Measurements from ENCODE around the gene MYADML2. TPM values are rescaled to one million over a fixed set of nuclear protein-coding genes. Genes with fewer than 3 reads are reported as not detected.
A peak's percentile ranks its signal among the peaks of the same experiment; 100 is the strongest.

MYADML2 gene
- total RNA-seq, 1 donor from 2014 or later: not detected

- Mint-ChIP-seq H3K27me3 (ENCODE audit: low read depth) (peaks cover 58% of the 10 kb centered on the region), H3K4me3 (no peak within 1 kb of the TSS), H3K27ac (ENCODE audit: unreplicated experiment) (no peak within 1 kb of the TSS), H3K36me3 (ENCODE audit: low read depth) (no peaks in the 10 kb centered on the region), H3K4me1 (peaks cover 19% of the 10 kb centered on the region), H3K9me3 (no peaks in the 10 kb centered on the region)
- no peak for DNase-seq (ENCODE audit: low read depth, low spot score)
- TF ChIP-seq CTCF (conservative IDR thresholded peaks at IDR 0.05): peak; percentile 48
Observed at GRCh38 chr17:81961087-81961511, 14.1 kb upstream of the MYADML2 start, which contains the start of gene NOTUM. Gene NOTUM (minus strand): TSS chr17:81961187. CDS start chr17:81960909, 278 bp downstream.

- Mint-ChIP-seq H3K4me1 (peaks cover 17% of the 10 kb centered on the region), H3K27ac (ENCODE audit: unreplicated experiment) (no peak overlapping the region), H3K9me3 (no peaks in the 10 kb centered on the region), H3K36me3 (ENCODE audit: low read depth) (no peaks in the 10 kb centered on the region), H3K4me3 (no peak overlapping the region), H3K27me3 (ENCODE audit: low read depth) (peaks cover 54% of the 10 kb centered on the region)
- TF ChIP-seq CTCF (conservative IDR thresholded peaks at IDR 0.05): no peak
- no peak for DNase-seq (ENCODE audit: low read depth, low spot score)
Observed at GRCh38 chr17:81960130-81960958, 13.3 kb upstream of the MYADML2 start.

- no peaks in the 10 kb centered on the region for H3K36me3 Mint-ChIP-seq (ENCODE audit: low read depth)
- peak; percentile 68 for TF ChIP-seq CTCF (conservative IDR thresholded peaks at IDR 0.05)
- peaks cover 49% of the 10 kb centered on the region for H3K27me3 Mint-ChIP-seq (ENCODE audit: low read depth)
- H3K4me1 Mint-ChIP-seq: peaks cover 11% of the 10 kb centered on the region
- H3K4me3 Mint-ChIP-seq: no peak overlapping the region
- H3K9me3 Mint-ChIP-seq: no peaks in the 10 kb centered on the region
- H3K27ac Mint-ChIP-seq (ENCODE audit: unreplicated experiment): no peak overlapping the region
- peak; percentile 59 for DNase-seq (ENCODE audit: low read depth, low spot score)
Observed at GRCh38 chr17:81959362-81960129, 12.5 kb upstream of the MYADML2 start.

- peak overlapping the region; percentile 70 for H3K4me3 Mint-ChIP-seq
- no peak overlapping the region for H3K27ac Mint-ChIP-seq (ENCODE audit: unreplicated experiment)
- no peak for TF ChIP-seq CTCF (conservative IDR thresholded peaks at IDR 0.05)
- H3K27me3 Mint-ChIP-seq (ENCODE audit: low read depth): peaks cover 41% of the 10 kb centered on the region
- no peaks in the 10 kb centered on the region for H3K9me3 Mint-ChIP-seq
- no peak for DNase-seq (ENCODE audit: low read depth, low spot score)
- peaks cover 8% of the 10 kb centered on the region for H3K4me1 Mint-ChIP-seq
- H3K36me3 Mint-ChIP-seq (ENCODE audit: low read depth): no peaks in the 10 kb centered on the region
Observed at GRCh38 chr17:81958633-81959342, 11.8 kb upstream of the MYADML2 start.

GRCh38 chr17:81957691-81958432, 10.8 kb upstream of the MYADML2 start:
- TF ChIP-seq CTCF (conservative IDR thresholded peaks at IDR 0.05): no peak

More at GRCh38 chr17:81957691-81958432, 10.8 kb upstream of the MYADML2 start:
- Mint-ChIP-seq H3K4me1 (peaks cover 8% of the 10 kb centered on the region), H3K4me3 (peak overlapping the region; percentile 70), H3K27ac (ENCODE audit: unreplicated experiment) (no peak overlapping the region), H3K27me3 (ENCODE audit: low read depth) (peaks cover 32% of the 10 kb centered on the region), H3K9me3 (no peaks in the 10 kb centered on the region), H3K36me3 (ENCODE audit: low read depth) (no peaks in the 10 kb centered on the region)
- no peak for DNase-seq (ENCODE audit: low read depth, low spot score)
